SK-N-MC (cell line): ENCODE data around the gene ATP6V1G2.

Experiments used
- EZH2 ChIP-seq: fragments of 200-600 bp; sonication (generic); IDR thresholded peaks from one replicate; pipeline ENCODE4 v1.6.1; 2017; ENCODE audit warnings: antibody characterized with exemption
- FOXP2 ChIP-seq: optimal IDR thresholded peaks from 2 replicates; pipeline ENCODE3; 2011; ENCODE audit warnings: mild to moderate bottlenecking, moderate library complexity; ENCODE audit not compliant: insufficient read depth; ENCODE audit errors: extremely low read length, control extremely low read depth
- POLR2AphosphoS5 ChIP-seq: IDR thresholded peaks from 2 replicates; pipeline ENCODE4 v1.6.1; 2012; ENCODE audit warnings: mild to moderate bottlenecking, low read depth, low read length, borderline replicate concordance

DNA sequence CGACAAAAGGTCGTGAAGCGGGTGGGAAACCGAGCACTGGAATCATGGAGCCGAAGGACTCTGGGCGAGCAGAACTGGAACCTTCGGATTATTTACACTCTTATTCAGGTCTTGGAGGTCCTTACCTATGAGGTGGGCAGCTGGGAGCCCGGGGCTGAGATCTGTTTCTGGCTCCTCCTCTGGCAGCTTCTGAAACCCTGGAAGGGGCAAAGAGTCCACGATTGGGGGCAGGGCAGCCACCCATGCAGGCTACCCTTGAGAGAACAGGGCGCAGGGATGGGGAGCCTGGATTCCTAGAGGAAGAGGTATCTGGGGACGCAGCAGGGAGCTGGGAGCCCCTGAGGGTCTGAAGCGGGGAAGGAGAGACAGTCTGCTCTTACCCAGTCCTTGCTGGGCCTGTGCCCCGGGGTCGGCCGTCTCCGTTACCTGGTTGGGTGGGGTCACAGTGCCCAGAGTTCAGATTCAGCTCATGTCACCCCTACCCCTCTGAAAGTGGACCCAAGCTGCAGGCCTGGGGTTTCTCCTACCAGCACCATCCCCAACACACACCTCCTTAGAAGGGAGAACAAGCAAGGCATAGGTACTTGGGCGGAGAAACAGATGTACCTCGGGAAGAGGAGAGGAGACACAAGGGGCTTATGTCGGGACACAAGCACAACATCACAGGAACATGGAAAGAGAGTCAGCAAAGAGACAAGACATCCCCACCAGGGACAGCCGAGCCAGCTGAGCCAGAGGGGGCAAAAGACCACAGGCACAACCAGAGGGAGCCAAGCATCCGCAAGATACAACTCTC is 35.2 kb upstream of the ATP6V1G2 start:
- TF ChIP-seq POLR2AphosphoS5: no peak
- TF ChIP-seq EZH2: no peak
- no peak for TF ChIP-seq FOXP2
